GM21576 (cell line): ENCODE measurements around the gene ODAD4.
A peak's percentile ranks its signal among the peaks of the same experiment; 100 is the strongest.
"Not testable (repeated sequence)": the region's sequence is repeated elsewhere in the genome, so short reads cannot be mapped to it uniquely, and the experiment has no call there.

Experiments
- ATAC-seq: cut with Tn5 transposase; IDR thresholded peaks from one replicate; pipeline ENCODE4 v1.9.1; 2021; ENCODE audit warnings: mild to moderate bottlenecking, moderate library complexity; ENCODE audit not compliant: unreplicated experiment

ODAD4 gene

GRCh38 chr17:41913798-41914197 lies 16.6 kb upstream of the ODAD4 start:
- ATAC-seq: no peak

- ATAC-seq: no peak
Measured at GRCh38 chr17:41914358-41914766, 16.1 kb upstream of the ODAD4 start.

GRCh38 chr17:41915020-41915419 lies 15.4 kb upstream of the ODAD4 start:
- ATAC-seq: no peak

- no peak for ATAC-seq
Measured at GRCh38 chr17:41915566-41915965, 14.9 kb upstream of the ODAD4 start.

- ATAC-seq: no peak
Measured at GRCh38 chr17:41917192-41917591, 13.2 kb upstream of the ODAD4 start.

- peak; percentile 23 for ATAC-seq
Measured at GRCh38 chr17:41917679-41918313, 12.6 kb upstream of the ODAD4 start.

GRCh38 chr17:41918314-41919164 lies 11.9 kb upstream of the ODAD4 start, which contains the start of gene ACLY:
Gene ACLY (minus strand): TSS chr17:41918951. CDS start chr17:41913873, 5,078 bp downstream.
- ATAC-seq: peak; percentile 80

- ATAC-seq: peak; percentile 12
Measured at GRCh38 chr17:41919165-41919817, 11.1 kb upstream of the ODAD4 start.

GRCh38 chr17:41919840-41920579 lies 10.4 kb upstream of the ODAD4 start:
- ATAC-seq: no peak

- ATAC-seq: no peak
Measured at GRCh38 chr17:41920580-41920955, 9.8 kb upstream of the ODAD4 start.

GRCh38 chr17:41925991-41926590 lies 4.3 kb upstream of the ODAD4 start:
- no peak for ATAC-seq

- ATAC-seq: no peak
Measured at GRCh38 chr17:41928693-41929251, 1.6 kb upstream of the ODAD4 start.

GRCh38 chr17:41930833-41931156 lies 378 bp downstream of the ODAD4 start:
- not testable (repeated sequence) for ATAC-seq

GRCh38 chr17:41931715-41932114 lies 1.3 kb downstream of the ODAD4 start:
- ATAC-seq: not testable (repeated sequence)

GRCh38 chr17:41932816-41933389 lies 2.5 kb downstream of the ODAD4 start:
- no peak for ATAC-seq

GRCh38 chr17:41935641-41936040 lies 5.2 kb downstream of the ODAD4 start:
- ATAC-seq: no peak

GRCh38 chr17:41937970-41938954 lies 7.8 kb downstream of the ODAD4 start:
- ATAC-seq: no peak

- no peak for ATAC-seq
Measured at GRCh38 chr17:41939044-41939692, 8.8 kb downstream of the ODAD4 start.
